Sigmoid colon (tissue), 4 donors: Measurements from ENCODE around the gene ALDH3B1.

Experiments
- EP300 ChIP-seq, 4 donors: sonication (generic); formaldehyde crosslinking; IDR thresholded peaks; one replicate each; pipeline ENCODE4 v1.6.1; 2017; ENCODE audit warnings: antibody characterized with exemption in 4 of 4
- POLR2A ChIP-seq, 2 donors: fragments of 450-650 bp; IDR thresholded peaks; one replicate each; pipeline ENCODE4 v1.6.1; 2016; ENCODE audit warnings: antibody characterized with exemption in 2 of 2, mild to moderate bottlenecking in 2 of 2, moderate library complexity in 2 of 2
- POLR2AphosphoS5 ChIP-seq, 4 donors: sonication (generic); formaldehyde crosslinking; IDR thresholded peaks; one replicate each; pipeline ENCODE4 v1.6.1; 2017; ENCODE audit warnings: antibody characterized with exemption in 4 of 4
- TF ChIP-seq, protein P1 (sequence below), 4 experiments: fragments of 450-650 bp in 3 of 4; fragments of 200-600 bp in 1 of 4; IDR thresholded peaks; one replicate each; pipeline ENCODE4 v1.5.1; 2016 to 2019; ENCODE audit warnings: antibody characterized with exemption in 4 of 4, mild to moderate bottlenecking in 3 of 4, moderate library complexity in 2 of 4

GRCh38 chr11:68019486-68019885, 9.4 kb downstream of the ALDH3B1 start:
- TF ChIP-seq POLR2A (IDR thresholded peaks at IDR 0.05) (no peak), EP300 (IDR thresholded peaks at IDR 0.05) (no peak), POLR2AphosphoS5 (IDR thresholded peaks at IDR 0.05) (no peak)
- TF ChIP-seq, protein P1, sequence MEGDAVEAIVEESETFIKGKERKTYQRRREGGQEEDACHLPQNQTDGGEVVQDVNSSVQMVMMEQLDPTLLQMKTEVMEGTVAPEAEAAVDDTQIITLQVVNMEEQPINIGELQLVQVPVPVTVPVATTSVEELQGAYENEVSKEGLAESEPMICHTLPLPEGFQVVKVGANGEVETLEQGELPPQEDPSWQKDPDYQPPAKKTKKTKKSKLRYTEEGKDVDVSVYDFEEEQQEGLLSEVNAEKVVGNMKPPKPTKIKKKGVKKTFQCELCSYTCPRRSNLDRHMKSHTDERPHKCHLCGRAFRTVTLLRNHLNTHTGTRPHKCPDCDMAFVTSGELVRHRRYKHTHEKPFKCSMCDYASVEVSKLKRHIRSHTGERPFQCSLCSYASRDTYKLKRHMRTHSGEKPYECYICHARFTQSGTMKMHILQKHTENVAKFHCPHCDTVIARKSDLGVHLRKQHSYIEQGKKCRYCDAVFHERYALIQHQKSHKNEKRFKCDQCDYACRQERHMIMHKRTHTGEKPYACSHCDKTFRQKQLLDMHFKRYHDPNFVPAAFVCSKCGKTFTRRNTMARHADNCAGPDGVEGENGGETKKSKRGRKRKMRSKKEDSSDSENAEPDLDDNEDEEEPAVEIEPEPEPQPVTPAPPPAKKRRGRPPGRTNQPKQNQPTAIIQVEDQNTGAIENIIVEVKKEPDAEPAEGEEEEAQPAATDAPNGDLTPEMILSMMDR (IDR thresholded peaks at IDR 0.05): no peak
